A673 (cell line): Measurements from ENCODE around the gene THRB. TPM values are rescaled to one million over a fixed set of nuclear protein-coding genes. Genes with fewer than 3 reads are reported as not detected.

ENCODE experiments used
- BruUV-seq: library from RNA; stranded (reverse); fragments of 400-500 nt; replicated peaks from 2 replicates; lab custom pipeline; 2021; lab: Mats Ljungman, UMichigan
- CTCF ChIA-PET: fragments of 300-600 bp; sonication (Branson Sonifier 250); formaldehyde crosslinking; loops from one replicate; lab custom pipeline; 2022; ENCODE audit warnings: antibody characterized with exemption; lab: Charles Lee
- POLR2A ChIA-PET: fragments of 300-600 bp; sonication (Branson Sonifier 250); formaldehyde crosslinking; loops from one replicate; lab custom pipeline; 2022; ENCODE audit warnings: antibody characterized with exemption; ENCODE audit not compliant: low non-redundant PET; lab: Charles Lee
- DNase-seq: peaks from one replicate; pipeline ENCODE4 v3.0.0-alpha.2; 2015; ENCODE audit warnings: low spot score
- H3K27ac ChIP-seq: fragments of 200-600 bp; sonication (generic); 2 replicates; pipeline ENCODE4 v1.5.1; 2016; ENCODE audit warnings: mixed run types, low read depth, mild to moderate bottlenecking, mixed read lengths, antibody characterized with exemption, low read length; ENCODE audit not compliant: poor library complexity, severe bottlenecking
- H3K27me3 ChIP-seq: fragments of 200-600 bp; sonication (generic); replicated peaks from 2 replicates; pipeline ENCODE4 v1.6.1; 2017; ENCODE audit warnings: mixed run types, low read depth, mild to moderate bottlenecking, mixed read lengths, antibody characterized with exemption, low read length; ENCODE audit not compliant: insufficient read depth, poor library complexity
- H3K36me3 ChIP-seq: fragments of 200-600 bp; sonication (generic); 2 replicates; pipeline ENCODE4 v1.6.1; 2016; ENCODE audit warnings: mixed run types, mild to moderate bottlenecking, mixed read lengths, antibody characterized with exemption, low read length; ENCODE audit not compliant: insufficient read depth, poor library complexity, severe bottlenecking
- H3K4me1 ChIP-seq: fragments of 200-600 bp; sonication (generic); 2 replicates; pipeline ENCODE4 v1.6.1; 2017; ENCODE audit warnings: mixed run types, mild to moderate bottlenecking, mixed read lengths, antibody characterized with exemption, low read length; ENCODE audit not compliant: insufficient read depth, poor library complexity, severe bottlenecking
- H3K4me3 ChIP-seq: fragments of 200-600 bp; sonication (generic); 2 replicates; pipeline ENCODE4 v1.5.1; 2016; ENCODE audit warnings: low read depth, mixed run types, mild to moderate bottlenecking, mixed read lengths, low read length; ENCODE audit not compliant: poor library complexity, severe bottlenecking
- H3K9me3 ChIP-seq: fragments of 200-600 bp; sonication (generic); 2 replicates; pipeline ENCODE4 v1.6.1; 2016; ENCODE audit warnings: mixed run types, low read depth, mild to moderate bottlenecking, mixed read lengths, antibody characterized with exemption, low read length; ENCODE audit not compliant: poor library complexity, severe bottlenecking
- CTCF ChIP-seq: fragments of 300-800, 200-600 bp; sonication (generic); conservative IDR thresholded peaks from 2 replicates; pipeline ENCODE4 v1.5.1; 2017; ENCODE audit warnings: low read depth, mild to moderate bottlenecking, antibody characterized with exemption, low read length, moderate library complexity, mixed read lengths
- EZH2 ChIP-seq: fragments of 200-600 bp; sonication (generic); IDR thresholded peaks from 2 replicates; pipeline ENCODE4 v1.6.1; 2017; ENCODE audit warnings: borderline replicate concordance, low read depth, mild to moderate bottlenecking, mixed read lengths, antibody characterized with exemption, low read length; ENCODE audit not compliant: poor library complexity, severe bottlenecking
- intact Hi-C: fragments of 100-400 bp; cut with micrococcal nuclease; formaldehyde crosslinking; loops from one replicate; pipeline ENCODE4 v1.10.0; 2022; ENCODE audit not compliant: unreplicated experiment
- total RNA-seq: library from RNA; stranded (reverse); gene quantifications from 2 replicates; pipeline ENCODE4 v1.2.3, GENCODE V29; 2021

THRB gene
- total RNA-seq, 1 experiment from 2014 or later: 0.11 TPM

GRCh38 chr3:24420224-24420623, 74.4 kb downstream of the THRB start:
- no peak for DNase-seq
- Histone ChIP-seq H3K36me3 (no peaks in the 10 kb centered on the region), H3K4me1 (no peaks in the 10 kb centered on the region), H3K27ac (no peak overlapping the region), H3K4me3 (no peak overlapping the region), H3K9me3 (no peaks in the 10 kb centered on the region), H3K27me3 (no peaks in the 10 kb centered on the region)
- ChIA-PET POLR2A (no interaction called here), CTCF (no interaction called here)
- BruUV-seq: no TSS peak
- intact Hi-C loops: no loop called here
- TF ChIP-seq EZH2: no peak
- no peak for TF ChIP-seq CTCF

GRCh38 chr3:24419067-24419791, 75.4 kb downstream of the THRB start:
- Histone ChIP-seq H3K27me3 (no peaks in the 10 kb centered on the region), H3K4me3 (no peak overlapping the region), H3K27ac (no peak overlapping the region), H3K9me3 (no peaks in the 10 kb centered on the region), H3K4me1 (no peaks in the 10 kb centered on the region), H3K36me3 (no peaks in the 10 kb centered on the region)
- DNase-seq: no peak
- TF ChIP-seq CTCF: no peak
- no peak for TF ChIP-seq EZH2
- ChIA-PET CTCF (no interaction called here), POLR2A (no interaction called here)
- intact Hi-C loops: no loop called here
- BruUV-seq: no TSS peak

GRCh38 chr3:24417730-24418129, 76.9 kb downstream of the THRB start:
- no peak for DNase-seq
- intact Hi-C loops: no loop called here
- H3K4me3 ChIP-seq: no peak overlapping the region
- no peaks in the 10 kb centered on the region for H3K27me3 ChIP-seq
- no peak overlapping the region for H3K27ac ChIP-seq
- ChIA-PET POLR2A (no interaction called here), CTCF (no interaction called here)
- no peaks in the 10 kb centered on the region for H3K9me3 ChIP-seq
- TF ChIP-seq EZH2: no peak
- no peak for TF ChIP-seq CTCF
- no TSS peak for BruUV-seq
- no peaks in the 10 kb centered on the region for H3K36me3 ChIP-seq
- no peaks in the 10 kb centered on the region for H3K4me1 ChIP-seq
